Caki2 (cell line): ENCODE data around the gene RASIP1. TPM values are rescaled to one million over a fixed set of nuclear protein-coding genes. Genes with fewer than 3 reads are reported as not detected.

Source experiments
- DNase-seq: peaks from one replicate; pipeline ENCODE4 v3.0.0-alpha.2; 2015; ENCODE audit warnings: low read depth
- in situ Hi-C: cut with HindIII; loops from 2 replicates; pipeline ENCODE4 v1.10.0; 2016; ENCODE audit warnings: low sequenced_read_pairs, low pct_unique_long_range_greater_than_20kb, mixed read lengths
- total RNA-seq: library from RNA; depleted of rRNA; stranded (reverse); fragments of >200 nt; shearing (Covaris generic); gene quantifications from 2 replicates; pipeline ENCODE4 v1.2.3, GENCODE V29; 2014; ENCODE audit warnings: low replicate concordance

Gene RASIP1
- total RNA-seq, 1 experiment from 2014 or later = not detected

DNA sequence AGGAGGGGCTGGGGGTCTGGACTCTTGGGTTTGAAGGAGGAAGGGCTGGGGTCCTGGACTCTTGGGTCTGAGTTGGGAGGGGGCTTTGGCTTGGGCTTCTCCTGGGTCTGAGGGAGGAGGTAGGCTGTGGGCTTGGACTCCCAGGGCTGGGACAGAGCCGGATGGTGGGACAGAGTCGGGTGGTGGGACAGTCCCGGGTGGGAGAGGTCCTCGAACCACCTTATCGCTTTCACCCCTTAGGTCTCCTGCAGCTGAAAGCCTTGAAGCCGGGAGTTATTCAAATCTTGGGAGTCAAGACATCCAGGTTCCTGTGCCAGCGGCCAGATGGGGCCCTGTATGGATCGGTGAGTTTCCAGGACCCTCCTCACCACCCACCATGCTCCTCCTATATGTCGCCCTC, 16.3 kb upstream of the RASIP1 start:
- in situ Hi-C loops = no loop called here
- DNase-seq = no peak

DNA sequence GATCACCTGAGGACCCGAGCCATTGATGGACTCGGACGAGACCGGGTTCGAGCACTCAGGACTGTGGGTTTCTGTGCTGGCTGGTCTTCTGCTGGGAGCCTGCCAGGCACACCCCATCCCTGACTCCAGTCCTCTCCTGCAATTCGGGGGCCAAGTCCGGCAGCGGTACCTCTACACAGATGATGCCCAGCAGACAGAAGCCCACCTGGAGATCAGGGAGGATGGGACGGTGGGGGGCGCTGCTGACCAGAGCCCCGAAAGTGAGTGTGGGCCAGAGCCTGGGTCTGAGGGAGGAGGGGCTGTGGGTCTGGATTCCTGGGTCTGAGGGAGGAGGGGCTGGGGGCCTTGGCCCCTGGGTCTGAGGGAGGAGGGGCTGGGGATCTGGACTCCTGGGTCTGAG, 15.8 kb upstream of the RASIP1 start:
- in situ Hi-C loops = no loop called here
- DNase-seq = no peak

DNA sequence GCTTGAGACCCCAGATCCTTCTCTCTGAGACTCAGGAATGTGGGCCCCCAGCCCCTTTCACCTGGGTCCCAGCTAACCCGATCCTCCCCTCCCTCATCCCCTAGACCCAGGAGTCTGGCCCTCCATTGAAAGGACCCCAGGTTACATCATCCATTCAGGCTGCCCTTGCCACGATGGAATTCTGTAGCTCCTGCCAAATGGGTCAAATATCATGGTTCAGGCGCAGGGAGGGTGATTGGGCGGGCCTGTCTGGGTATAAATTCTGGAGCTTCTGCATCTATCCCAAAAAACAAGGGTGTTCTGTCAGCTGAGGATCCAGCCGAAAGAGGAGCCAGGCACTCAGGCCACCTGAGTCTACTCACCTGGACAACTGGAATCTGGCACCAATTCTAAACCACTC, 15.4 kb upstream of the RASIP1 start:
- DNase-seq = no peak

DNA sequence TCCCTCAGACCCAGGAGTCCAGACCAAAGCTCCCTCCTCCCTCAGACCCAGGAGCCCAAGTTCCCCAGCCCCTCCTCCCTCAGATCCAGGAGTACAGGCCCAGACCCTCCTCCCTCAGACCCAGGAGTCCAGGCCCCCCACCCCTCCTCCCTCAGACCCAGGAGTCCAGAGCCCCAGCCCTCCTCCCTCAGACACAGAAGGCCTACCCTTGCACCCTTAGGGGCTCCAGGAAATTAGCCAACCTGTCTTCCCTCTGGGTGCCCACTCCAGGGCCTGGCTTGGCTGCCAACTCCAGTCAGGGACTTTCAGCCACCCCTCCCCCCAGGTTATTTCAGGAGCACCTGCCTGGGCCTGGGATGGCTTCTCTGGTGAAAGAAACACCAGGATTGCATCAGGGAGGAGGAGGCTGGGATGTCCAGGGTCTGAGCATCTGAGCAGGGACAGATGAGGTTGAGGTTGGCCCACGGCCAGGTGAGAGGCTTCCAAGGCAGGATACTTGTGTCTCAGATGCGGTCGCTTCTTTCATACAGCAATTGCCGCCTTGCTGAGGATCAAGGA, 14.8 kb upstream of the RASIP1 start, which contains the start of gene FGF21:
Gene FGF21 (plus strand): TSS at position 441 of the 558 bp plus-strand sequence. CDS start 713 bp downstream, outside the sequence.
- in situ Hi-C loops = no loop called here
- DNase-seq = no peak

More for the DNA sequence above, 15.4 kb upstream of the RASIP1 start:
- in situ Hi-C loops = no loop called here

DNA sequence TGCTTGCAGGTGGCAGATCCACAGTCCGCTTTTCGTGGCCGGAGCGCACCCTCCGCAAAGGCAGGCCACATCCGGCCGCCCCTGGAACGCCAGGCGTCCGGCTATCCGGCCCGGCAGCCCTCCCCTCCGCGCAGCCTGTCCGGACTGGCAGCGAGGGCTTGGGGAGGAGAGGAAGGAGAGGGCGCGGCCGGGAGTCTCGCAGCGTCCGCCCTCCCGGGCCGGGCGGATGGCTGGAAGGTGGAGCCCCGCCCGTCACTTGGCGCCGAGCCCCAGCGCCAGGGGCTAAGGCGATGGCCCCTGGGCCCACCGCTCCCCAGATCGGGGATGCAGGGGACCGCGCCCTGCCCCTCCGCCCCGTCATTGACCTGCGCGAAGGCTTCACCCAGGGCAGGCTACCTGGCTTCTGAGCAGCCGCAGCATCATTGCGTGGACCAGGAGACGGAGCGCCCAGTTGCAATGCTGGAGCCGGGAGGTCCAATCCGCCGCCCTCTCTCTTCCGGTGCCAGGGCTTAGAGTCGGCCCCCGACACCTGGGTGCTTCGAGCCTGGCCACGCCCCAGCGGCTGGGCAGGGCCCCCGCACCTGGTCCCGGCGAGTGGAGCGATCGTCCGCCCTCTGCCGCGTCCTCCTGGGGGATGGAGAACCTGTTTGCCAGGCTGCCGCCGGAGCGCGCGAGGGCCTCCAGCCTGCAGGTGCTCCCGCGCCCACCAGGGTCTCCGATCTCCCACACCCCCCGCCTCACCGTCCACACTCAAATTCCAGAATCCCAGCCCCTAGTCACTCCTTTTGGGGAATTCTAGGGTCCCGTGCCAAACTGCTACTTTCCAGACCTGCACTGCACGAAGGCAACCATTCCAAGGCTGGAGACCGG, 12.3 kb upstream of the RASIP1 start, which contains the start of gene FUT1:
Gene FUT1 (minus strand): TSS at position 146 of the 870 bp plus-strand sequence. CDS start 1,360 bp downstream, outside the sequence.
- peak; percentile 65 for DNase-seq

DNA sequence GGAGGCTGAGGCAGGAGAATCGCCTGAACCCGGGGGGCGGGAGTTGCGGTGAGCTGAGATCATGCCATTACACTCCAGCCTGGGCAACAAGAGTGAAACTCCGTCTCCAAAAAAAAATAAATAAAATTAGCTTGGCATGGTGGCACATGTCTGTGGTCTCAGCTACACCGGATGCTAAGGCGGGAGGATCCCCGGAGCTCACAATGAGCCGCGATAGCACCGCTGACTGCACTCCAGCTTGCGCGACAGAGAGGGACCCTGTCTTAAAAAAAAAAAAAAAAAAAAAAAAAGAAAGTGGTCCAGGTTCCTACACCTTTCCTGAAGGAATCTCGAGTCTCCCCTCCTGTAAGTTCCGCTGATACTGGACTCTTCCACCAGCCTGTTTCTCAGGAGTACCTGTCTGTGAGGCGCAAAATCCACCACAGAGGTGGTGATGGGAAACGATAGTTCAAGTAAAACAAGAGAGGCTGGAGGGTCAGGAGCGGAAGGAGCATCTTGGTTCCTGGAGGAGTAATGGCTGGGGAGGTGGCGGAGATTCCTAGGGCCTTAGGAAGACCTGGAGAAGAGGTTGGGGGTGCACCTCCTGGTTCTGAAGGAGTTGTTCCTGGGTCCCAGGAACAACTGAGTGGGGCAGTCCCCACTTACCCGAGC, 11.6 kb upstream of the RASIP1 start:
- in situ Hi-C loops = no loop called here
- no peak for DNase-seq

More for the DNA sequence above, 12.3 kb upstream of the RASIP1 start, which contains the start of gene FUT1:
- in situ Hi-C loops = no loop called here

DNA sequence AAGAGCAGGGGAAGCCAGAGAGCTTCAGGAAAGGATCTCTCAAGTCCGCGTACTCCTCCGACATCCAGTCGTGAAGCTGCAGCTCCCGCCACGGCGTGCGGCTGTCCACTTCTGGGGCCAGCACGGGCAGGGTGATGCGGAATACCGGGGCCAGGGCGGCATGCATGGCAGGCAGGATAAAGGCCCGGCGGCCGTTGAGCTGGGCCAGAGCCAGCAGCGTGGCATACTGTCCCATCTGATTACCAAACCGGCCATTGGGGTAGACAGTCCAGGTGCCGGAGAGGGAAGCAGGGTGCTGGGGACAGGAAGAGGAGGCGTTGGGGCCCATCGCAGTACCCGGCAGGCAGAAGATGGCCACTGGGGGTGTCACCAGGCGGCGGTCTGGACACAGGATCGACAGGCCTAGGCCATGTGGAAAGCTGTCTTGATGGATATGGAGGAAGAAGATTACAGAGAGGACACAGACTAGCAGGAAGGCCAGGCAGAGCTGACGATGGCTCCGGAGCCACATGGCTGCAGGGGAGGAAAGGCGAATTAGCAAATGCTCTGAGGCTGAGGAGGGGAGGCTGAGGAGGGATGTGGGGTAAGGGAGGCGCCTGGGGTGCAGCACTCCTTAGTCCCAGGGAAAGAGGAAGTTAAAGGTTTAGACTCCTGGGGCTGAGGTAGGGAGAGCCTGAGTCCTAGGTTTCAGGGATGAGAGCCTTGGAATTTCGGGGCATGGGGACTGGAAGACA, 10.5 kb upstream of the RASIP1 start:
- in situ Hi-C loops = no loop called here
- DNase-seq = no peak

DNA sequence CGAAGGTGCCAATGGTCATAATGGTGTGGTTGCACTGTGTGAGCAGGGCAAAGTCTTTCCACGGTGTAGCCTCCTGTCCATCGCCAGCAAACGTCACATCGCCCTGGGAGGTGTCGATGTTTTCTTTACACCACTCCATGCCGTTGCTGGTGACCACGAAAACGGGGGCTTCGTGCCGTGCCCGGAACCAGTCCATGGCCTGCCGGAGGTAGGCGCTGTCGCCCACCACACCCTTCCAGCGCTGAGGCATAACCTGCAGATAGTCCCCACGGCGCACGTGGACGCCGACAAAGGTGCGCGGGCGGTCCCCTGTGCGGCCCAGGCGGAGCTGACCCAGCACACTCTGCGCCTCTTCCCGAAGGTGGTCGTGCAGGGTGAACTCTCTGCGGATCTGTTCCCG, 9.9 kb upstream of the RASIP1 start:
- in situ Hi-C loops = no loop called here
- no peak for DNase-seq

DNA sequence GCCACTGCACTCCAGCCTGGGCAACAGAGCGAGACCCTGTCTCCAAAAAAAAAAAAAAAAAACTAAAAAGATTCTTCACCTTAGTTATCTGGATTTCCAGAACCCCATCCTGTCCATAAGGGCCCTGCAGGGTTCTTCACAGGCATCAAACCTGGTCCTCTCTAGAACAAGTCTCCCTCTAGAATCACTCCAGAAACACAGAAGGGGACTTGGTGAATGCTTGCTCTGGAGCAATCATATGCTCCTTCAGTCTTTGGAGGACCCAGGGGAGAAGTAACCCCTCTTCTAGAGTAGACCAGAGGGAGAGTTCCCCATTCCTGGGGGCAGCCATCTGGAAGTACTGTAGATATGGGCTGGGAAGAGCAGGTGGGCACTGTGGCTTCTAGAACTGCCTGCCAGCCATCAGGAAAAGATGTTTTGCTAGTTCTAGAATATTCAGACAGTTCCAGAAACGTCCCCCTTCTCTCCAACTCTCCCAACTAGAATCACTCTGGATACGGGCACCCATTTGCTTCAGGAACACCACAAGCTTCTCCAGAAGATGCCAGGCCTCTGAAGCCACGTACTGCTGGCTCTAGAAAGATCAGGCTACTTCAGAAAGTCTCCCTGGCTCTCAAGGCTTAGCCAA, 9.3 kb upstream of the RASIP1 start:
- in situ Hi-C loops = no loop called here
- DNase-seq = no peak

DNA sequence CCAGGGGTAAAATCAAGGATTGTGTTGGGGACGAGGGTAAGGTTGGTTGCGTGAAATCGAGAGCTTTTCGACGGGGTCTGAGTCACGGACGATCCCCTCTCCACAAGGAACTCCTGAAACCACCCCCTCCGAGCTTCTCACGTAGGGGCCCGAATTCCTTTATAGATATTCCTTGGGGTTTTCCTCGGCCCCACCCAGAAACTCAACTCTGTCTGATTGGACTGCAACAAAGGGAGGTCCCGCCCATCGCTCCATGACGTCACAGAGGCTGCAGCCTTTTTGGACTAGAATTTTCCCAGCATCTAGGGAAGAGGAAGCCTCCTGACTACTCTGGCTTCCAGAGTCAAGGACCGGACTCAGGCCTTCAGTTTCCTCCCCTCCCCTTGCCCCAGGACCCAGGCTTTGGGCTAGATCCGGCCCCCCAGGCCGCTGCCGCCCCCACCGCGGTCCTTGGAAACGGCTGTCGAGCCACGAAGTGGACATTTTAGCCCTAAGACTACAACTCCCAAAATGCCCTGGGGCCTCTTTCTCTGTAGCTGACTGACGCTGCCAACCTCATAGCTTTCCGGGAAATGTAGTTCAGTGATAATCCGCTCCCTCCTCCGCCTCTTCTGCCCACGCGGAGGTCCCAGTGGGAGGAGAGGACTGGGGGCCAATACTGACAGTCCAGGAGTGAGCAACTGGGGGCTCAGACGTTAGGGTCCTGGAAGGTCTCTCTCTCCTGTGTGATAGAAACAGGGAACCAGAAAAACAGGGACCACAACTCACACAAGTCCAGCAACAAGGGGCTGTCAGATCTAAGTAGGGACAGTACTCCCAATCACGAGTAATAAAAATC, 6.5 kb upstream of the RASIP1 start, which contains the start of gene IZUMO1:
Gene IZUMO1 (minus strand): TSS at position 172 of the 838 bp plus-strand sequence. CDS start 1,050 bp downstream, outside the sequence.
- peak; percentile 95 for DNase-seq
- in situ Hi-C loops = no loop called here

DNA sequence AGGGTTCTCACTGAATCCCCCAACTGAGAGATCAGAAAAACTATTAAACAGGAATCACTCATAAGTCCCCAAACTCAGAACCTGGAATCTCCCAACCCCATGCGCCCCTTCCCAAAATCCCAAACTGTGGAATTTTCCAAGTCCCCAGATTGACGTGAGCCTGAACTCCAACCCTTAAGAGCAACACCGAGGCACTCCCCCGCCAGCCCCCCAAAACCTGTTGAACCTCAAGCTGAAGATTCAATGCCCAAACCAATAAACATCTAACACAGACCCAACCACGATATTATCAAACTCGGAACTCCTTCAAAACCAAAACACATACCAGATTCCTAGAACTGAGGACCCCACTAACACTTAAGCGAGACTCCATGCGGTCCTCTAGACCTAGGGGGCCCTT, 5.7 kb upstream of the RASIP1 start:
- in situ Hi-C loops = no loop called here
- no peak for DNase-seq

DNA sequence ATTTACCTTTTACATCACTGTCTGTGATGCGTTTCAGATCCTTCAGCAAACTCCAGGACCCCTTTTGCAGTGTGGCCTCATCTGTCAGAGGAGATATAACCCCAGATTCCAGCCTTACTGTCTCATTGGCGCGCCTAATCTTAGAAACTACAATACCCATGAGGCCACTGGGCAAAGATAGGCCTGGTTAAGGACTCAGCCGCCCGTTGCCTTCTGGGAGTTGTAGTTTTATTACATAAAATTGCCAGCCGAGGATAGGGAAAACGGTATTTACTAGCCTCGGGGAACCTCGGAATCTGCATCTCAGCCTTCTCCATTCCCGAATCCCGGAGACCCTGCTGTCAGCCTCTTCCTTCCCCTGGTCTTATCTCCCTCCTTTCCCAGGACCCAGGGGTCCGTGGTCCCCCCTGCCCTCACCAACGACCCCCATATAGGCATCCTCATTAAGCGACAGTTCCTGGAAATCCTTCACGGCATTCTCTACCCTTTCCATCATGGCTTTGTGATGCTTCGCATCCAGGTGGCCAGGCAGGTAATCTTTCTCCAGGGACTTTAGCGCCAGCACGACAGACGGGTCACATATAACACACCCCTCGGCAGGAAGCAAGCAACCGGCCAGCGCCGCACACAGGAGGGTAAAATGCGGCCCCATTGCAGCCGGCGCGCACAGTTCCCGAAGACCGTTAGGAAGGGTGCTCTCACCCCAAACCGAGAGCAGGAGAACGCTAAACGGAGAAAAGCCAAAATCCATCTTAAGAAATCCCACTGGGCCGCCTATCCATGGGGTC, 5.0 kb upstream of the RASIP1 start:
- in situ Hi-C loops = no loop called here
- DNase-seq = peak; percentile 55

DNA sequence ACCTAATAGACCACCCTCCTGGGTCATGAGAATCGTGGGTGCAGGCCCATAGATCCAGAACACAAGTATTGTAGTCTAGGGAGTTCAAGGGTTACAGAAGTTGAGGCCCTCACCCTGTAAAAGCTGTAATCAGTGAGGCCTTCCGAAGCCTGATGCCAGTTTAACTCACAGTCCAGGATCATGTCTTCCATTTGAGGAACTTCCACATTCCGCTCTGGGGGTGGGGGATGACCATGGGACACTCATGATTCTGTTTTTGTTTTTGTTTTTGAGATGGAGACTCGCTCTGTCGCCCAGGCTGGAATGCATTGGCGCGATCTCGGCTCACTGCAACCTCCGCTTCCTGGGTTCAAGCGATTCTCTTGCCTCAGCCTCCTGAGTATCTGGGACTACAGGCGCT, 1.7 kb upstream of the RASIP1 start:
- in situ Hi-C loops = no loop called here
- DNase-seq = no peak

DNA sequence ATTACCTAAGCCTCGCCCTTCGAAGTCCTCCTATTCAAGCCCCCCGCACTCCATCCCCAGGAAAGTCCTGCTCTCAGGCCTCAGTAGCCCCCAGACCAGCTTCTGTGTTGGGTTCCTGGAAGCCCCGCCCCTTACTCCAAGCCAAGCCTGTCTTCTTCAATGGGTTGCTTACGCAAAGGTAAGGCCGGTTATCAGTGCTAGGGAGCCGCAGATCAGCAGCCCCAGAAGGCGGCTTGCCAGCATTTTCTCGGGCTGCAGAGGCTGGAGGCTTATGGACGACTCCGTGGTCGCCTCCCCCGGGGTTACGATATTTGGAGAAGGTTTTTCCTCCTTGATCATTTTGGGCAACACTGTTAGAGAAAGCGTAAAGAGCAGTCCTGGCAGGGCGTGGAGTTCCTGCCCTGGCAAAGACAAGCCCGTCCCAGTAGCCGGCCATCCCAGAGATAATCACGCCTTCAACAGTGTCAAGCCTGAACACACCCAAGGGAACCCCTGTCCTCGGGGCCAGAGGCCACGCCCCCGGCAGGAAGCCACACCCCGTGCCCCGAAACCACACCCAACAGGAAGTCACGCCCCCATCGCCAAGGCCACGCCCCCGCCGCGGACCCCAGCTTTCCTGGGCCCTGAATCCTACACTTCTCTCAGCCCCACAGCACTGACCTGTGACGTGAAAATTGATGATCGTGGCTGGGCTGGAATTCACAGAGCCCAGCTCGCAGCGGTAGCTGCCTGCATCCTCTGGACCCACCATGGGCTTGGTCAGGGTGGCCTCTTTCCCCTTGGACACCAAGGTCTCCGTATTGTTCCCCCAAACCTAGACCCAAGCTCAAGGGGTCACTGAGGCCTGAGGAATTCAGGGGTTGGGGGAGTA, 954 bp upstream of the RASIP1 start:
- in situ Hi-C loops = no loop called here
- peak; percentile 54 for DNase-seq

DNA sequence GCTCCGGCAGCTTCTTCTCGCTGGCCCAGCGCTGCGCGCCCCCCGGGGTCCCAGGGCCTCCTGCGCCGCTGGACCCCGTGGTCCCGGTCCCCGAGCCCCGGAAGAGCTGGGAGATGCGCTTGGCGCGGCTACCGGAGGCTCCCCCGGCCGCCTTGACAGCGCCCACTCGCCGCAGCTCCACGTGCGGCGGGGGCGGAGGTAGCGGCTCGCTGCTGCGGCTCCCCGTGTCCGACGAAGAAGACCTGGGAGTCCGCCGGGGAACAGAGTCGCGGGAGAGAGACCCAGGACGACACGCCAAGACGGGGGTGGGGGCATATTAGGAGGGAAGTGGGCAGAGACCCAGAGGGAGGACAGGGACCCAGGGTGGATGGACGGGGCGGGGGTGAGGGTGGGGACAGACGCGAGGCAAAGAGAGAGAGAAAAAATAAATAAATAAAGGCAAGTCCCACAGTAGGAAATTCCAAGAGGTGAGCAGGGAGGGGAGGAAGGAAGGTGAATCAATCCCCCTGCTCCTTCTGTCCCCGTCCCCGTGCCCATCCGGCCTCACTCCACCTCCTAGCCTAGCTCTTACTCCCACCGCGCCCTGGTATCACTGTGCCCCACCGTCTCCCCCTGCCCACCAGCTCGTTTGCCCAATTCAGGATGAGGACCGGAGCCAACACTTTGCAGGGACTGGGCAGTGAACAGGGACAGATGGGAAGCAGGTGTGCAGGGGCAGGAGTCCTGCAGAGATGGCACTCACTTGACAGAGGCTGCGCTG, 826 bp downstream of the RASIP1 start:
- in situ Hi-C loops = no loop called here
- no peak for DNase-seq
